Measurements from ENCODE around the gene LIMS1.
A peak's percentile ranks its signal among the peaks of the same experiment; 100 is the strongest.
"Not testable (repeated sequence)": the region's sequence is repeated elsewhere in the genome, so short reads cannot be mapped to it uniquely, and the experiment has no call there.

The LIMS1 gene

DNA sequence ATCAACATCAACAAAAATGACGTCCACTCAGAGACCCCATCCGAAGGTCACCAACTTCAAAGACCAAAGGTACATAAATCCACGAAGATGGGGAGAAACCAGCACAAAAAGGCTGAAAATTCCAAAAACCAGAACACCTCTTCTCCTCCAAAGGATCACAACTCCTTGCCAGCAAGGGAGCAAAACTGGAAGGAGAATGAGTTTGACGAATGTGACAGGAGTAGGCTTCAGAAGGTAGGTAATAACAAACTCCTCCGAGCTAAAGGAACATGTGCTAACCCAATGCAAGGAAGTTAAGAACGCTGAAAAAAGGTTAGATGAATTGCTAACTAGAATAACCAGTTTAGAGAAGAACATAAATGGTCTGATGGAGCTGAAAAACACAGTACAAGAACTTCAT is 110.2 kb downstream of the LIMS1 start:
- H3K27me3 Mint-ChIP-seq, DNase-seq, H3K9me3 Mint-ChIP-seq, H3K4me3 Mint-ChIP-seq, ATAC-seq, H3K27ac Mint-ChIP-seq: not testable (repeated sequence)
- H3K4me1 Mint-ChIP-seq = peaks cover 15% of the 10 kb centered on the region

DNA sequence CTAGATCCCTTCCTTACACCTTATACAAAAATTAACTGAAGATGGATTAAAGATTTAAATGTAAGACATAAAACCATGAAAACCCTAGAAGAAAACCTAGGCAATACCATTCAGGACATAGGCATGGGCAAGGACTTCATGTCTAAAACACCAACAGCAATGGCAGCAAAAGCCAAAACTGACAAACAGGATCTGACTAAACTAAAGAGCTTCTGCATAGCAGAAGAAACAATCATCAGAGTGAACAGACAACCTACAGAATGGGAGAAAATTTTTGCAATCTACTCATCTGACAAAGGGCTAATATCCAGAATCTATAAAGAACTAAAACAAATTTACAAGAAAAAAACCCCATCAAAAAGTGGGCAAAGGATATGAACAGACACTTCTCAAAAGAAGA is 114.5 kb downstream of the LIMS1 start:
- H3K4me3 Mint-ChIP-seq, ATAC-seq, H3K27ac Mint-ChIP-seq, H3K9me3 Mint-ChIP-seq, H3K27me3 Mint-ChIP-seq, DNase-seq: not testable (repeated sequence)
- H3K4me1 Mint-ChIP-seq = peaks cover 14% of the 10 kb centered on the region

- DNase-seq, H3K4me3 Mint-ChIP-seq, H3K27me3 Mint-ChIP-seq, H3K9me3 Mint-ChIP-seq, ATAC-seq: not testable (repeated sequence)
- Mint-ChIP-seq H3K27ac (peak overlapping the region in 1 of 2 donors; percentile 19), H3K4me1 (peaks cover 14% of the 10 kb centered on the region)
Measured at GRCh38 chr2:108650465-108650864, 116.2 kb downstream of the LIMS1 start.

- not testable (repeated sequence) for DNase-seq, H3K9me3 Mint-ChIP-seq, H3K27me3 Mint-ChIP-seq, H3K27ac Mint-ChIP-seq, ATAC-seq, H3K4me3 Mint-ChIP-seq
- peaks cover 14% of the 10 kb centered on the region for H3K4me1 Mint-ChIP-seq
Measured at GRCh38 chr2:108651468-108651867, 117.2 kb downstream of the LIMS1 start.

DNA sequence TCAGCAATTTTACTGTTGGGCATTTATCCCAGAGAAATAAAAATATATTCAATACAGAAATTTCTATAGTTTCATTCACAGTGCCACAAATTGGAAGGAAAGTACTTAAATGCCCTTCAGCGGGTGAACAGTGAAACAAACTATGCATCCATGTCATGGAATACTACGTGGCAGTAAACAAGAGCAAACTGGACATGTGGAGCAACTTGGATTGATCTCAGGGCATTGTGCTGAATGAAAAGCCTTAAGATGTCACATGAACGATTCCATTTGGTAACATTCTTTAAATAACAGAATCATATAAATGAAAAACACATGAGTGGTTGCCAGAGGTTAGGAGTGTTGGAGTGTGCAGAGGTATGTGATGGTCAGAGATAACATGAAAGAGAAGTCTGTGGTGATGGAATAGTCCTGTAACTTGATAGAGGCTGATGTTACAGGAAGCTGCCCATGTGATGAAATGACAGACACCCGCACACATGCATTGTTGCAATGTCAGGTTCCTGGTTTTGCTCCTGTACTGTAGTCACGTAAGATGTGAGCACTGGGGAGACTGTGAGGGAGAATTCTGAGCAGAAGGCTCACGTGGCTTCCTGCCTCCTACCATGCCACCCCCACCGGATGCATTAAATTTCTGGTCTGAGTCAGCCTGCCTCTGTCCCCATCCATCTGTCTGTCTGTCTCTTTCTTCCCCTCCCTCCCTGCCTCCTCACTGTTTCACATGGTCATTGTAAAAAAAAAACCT is 118.1 kb downstream of the LIMS1 start:
- ATAC-seq (peak; percentile 99), DNase-seq (peak; percentile 25 to 69)
- H3K9me3 Mint-ChIP-seq, H3K27me3 Mint-ChIP-seq: not testable (repeated sequence)
- H3K4me3 Mint-ChIP-seq = peak overlapping the region; percentile 53 to 66
- H3K27ac Mint-ChIP-seq = peak overlapping the region in 1 of 2 donors; percentile 96
- H3K4me1 Mint-ChIP-seq = peaks cover 14% of the 10 kb centered on the region

- H3K4me3 Mint-ChIP-seq, ATAC-seq, DNase-seq, H3K9me3 Mint-ChIP-seq, H3K27me3 Mint-ChIP-seq, H3K27ac Mint-ChIP-seq: not testable (repeated sequence)
- H3K4me1 Mint-ChIP-seq = peaks cover 14% of the 10 kb centered on the region
Measured at GRCh38 chr2:108653425-108653824, 119.2 kb downstream of the LIMS1 start.

- peaks cover 14% of the 10 kb centered on the region for H3K4me1 Mint-ChIP-seq
- not testable (repeated sequence) for ATAC-seq
Measured at GRCh38 chr2:108653849-108654248, 119.6 kb downstream of the LIMS1 start.

DNA sequence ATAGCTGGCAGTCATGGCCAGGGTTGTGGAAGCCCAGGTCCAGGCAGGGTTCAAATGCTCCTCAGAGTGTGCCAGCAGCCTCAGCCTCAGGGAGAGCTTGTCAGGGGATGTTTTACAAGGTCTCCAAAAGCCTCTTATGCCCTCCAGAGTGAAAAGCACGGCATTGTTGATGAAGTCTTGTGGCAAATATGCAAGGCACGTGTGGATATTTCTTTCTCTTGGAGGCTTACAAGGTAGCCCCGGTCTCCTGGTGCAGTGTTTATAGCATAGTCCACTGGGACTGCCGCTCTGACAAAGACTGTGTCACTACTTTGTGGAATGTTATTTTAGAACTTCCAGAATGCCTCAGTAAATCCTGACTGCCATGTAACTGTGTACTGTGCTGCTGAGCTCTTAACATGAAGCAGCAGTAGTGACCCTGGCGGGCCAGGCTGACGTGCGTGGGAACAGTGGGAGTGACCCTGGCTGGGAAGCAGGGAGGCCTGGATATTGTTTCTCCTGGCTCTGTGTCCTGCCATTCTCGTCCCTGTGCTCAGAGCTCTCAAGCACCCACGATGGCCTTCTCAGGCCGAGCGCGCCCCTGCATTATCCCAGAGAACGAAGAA is 120.4 kb downstream of the LIMS1 start:
- H3K4me3 Mint-ChIP-seq, ATAC-seq, H3K9me3 Mint-ChIP-seq, H3K27me3 Mint-ChIP-seq, H3K27ac Mint-ChIP-seq, DNase-seq: not testable (repeated sequence)
- peaks cover 14% of the 10 kb centered on the region for H3K4me1 Mint-ChIP-seq

More at GRCh38 chr2:108653849-108654248, 119.6 kb downstream of the LIMS1 start:
- DNase-seq, H3K9me3 Mint-ChIP-seq, H3K27ac Mint-ChIP-seq, H3K27me3 Mint-ChIP-seq, H3K4me3 Mint-ChIP-seq: not testable (repeated sequence)

DNA sequence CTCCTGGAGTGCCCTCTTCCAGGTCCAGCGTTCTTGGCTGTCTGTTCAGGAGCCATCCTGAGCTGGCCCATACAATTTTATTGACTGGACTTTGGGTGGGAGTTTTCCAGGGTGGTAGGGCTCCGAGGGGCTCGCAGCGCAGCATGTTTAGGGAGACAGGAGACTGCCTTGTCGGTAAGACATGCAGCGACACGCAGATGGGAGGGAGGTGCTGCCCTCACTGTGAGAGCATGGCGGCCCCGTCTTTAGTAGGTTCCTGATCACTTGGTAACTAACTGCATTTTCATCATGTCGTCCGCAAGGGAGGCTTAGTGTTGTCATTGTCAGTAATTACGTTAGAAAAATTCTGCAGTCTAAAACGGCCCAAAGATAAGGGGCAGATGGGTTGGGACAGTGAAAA is 121.0 kb downstream of the LIMS1 start:
- not testable (repeated sequence) for H3K9me3 Mint-ChIP-seq, H3K27ac Mint-ChIP-seq, ATAC-seq

GRCh38 chr2:108656282-108656681 is 122.0 kb downstream of the LIMS1 start:
- H3K9me3 Mint-ChIP-seq, H3K4me1 Mint-ChIP-seq, H3K27ac Mint-ChIP-seq, H3K27me3 Mint-ChIP-seq, DNase-seq, H3K4me3 Mint-ChIP-seq, ATAC-seq: not testable (repeated sequence)

More for the DNA sequence above, 121.0 kb downstream of the LIMS1 start:
- DNase-seq, H3K4me3 Mint-ChIP-seq, H3K27me3 Mint-ChIP-seq: not testable (repeated sequence)
- H3K4me1 Mint-ChIP-seq = peaks cover 14% of the 10 kb centered on the region

- not testable (repeated sequence) for H3K4me3 Mint-ChIP-seq, H3K9me3 Mint-ChIP-seq, H3K27me3 Mint-ChIP-seq, ATAC-seq, H3K4me1 Mint-ChIP-seq, H3K27ac Mint-ChIP-seq, DNase-seq
Measured at GRCh38 chr2:108657517-108657916, 123.2 kb downstream of the LIMS1 start.

DNA sequence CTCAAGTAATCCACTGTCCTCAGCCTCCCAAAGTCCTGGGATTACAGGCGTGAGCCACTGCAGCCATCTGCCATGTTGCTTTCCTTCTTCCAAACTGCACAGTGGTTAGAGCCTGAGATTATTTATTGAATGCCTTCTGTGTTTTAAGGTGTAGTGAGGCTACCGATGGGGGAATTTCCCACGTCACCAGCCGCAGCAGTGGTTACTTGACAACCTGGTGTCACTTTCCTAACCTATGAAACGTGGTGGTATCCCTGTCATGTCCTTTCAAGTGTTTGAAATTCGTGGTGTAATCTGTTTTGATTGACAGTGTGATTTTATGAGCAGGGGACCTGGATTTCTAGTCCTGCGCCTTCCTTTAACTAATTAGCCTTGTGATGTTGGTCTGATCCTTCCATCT is 124.3 kb downstream of the LIMS1 start:
- not testable (repeated sequence) for H3K9me3 Mint-ChIP-seq, H3K27ac Mint-ChIP-seq, H3K4me3 Mint-ChIP-seq, H3K4me1 Mint-ChIP-seq, ATAC-seq, DNase-seq, H3K27me3 Mint-ChIP-seq

- H3K27me3 Mint-ChIP-seq, H3K4me3 Mint-ChIP-seq, H3K4me1 Mint-ChIP-seq, ATAC-seq, H3K27ac Mint-ChIP-seq, H3K9me3 Mint-ChIP-seq, DNase-seq: not testable (repeated sequence)
Measured at GRCh38 chr2:108661493-108661892, 127.2 kb downstream of the LIMS1 start.

- not testable (repeated sequence) for H3K4me1 Mint-ChIP-seq, H3K27ac Mint-ChIP-seq, H3K9me3 Mint-ChIP-seq, ATAC-seq, DNase-seq, H3K27me3 Mint-ChIP-seq, H3K4me3 Mint-ChIP-seq
Measured at GRCh38 chr2:108662207-108662612, 127.9 kb downstream of the LIMS1 start.

DNA sequence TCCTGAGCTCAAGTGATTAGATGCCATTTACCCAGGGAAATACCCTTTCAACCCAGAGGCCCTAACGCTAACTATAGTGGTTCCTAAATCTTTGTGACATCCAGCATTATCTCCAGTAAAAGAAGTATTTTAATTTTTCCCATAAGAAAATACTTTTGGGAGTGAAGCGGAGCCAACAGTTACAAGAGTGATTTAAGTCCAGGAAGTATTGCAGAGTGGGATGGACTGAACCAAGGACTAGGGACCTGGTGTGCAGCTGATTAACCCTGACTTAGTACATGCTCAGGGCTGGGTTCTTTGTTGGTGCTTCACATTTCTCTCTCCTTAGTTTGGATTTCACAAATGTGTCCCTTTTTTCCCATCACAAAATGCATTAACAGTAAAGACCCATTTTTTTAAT is 129.1 kb downstream of the LIMS1 start:
- not testable (repeated sequence) for DNase-seq, ATAC-seq, H3K9me3 Mint-ChIP-seq, H3K4me1 Mint-ChIP-seq, H3K4me3 Mint-ChIP-seq, H3K27me3 Mint-ChIP-seq, H3K27ac Mint-ChIP-seq

DNA sequence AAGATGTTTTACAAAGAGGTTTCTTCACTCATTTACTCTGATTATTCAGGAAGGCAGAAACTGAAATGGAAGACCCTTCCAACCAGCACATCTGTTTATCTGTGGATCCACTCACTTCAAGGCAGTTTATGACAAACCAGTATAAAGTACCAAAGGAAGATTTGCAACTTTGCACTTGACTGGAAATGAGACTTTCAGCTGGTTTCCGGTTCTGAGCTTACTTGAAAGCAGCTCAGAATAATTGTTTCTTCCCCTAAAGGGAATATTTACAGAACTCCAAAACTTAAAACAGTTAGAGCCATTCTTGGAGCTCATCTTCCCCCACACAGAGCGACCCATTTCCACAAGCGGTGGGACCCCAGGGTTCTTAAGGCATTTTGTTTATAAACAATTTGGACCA is 129.8 kb downstream of the LIMS1 start:
- not testable (repeated sequence) for DNase-seq, H3K9me3 Mint-ChIP-seq, H3K27ac Mint-ChIP-seq, ATAC-seq, H3K4me3 Mint-ChIP-seq, H3K27me3 Mint-ChIP-seq, H3K4me1 Mint-ChIP-seq

All from stimulated activated naive CD8-positive, alpha-beta T cell treated with anti-CD3 and anti-CD28 coated beads, Interleukin-15, amount 100 ng/mL, for 72 hours (primary cell).